ENCODE data around the gene ENG.

ENG gene

GRCh38 chr9:127786773-127787104 lies 67.7 kb downstream of the ENG start:
- Histone ChIP-seq H3K27me3 (ENCODE audit: insufficient read depth, low read length, poor library complexity) (no peaks in the 10 kb centered on the region), H4K20me1 (ENCODE audit: insufficient read depth, low read length) (peaks cover 41% of the 10 kb centered on the region), H3K9me3 (ENCODE audit: insufficient read depth, low read length, severe bottlenecking) (no peaks in the 10 kb centered on the region), H3K9ac (ENCODE audit: low read depth, low read length) (peak overlapping the region; percentile 94), H3K36me3 (ENCODE audit: insufficient read depth, low read length) (peaks cover 57% of the 10 kb centered on the region), H2AFZ (ENCODE audit: low read depth, low read length) (no peak overlapping the region), H3K4me2 (ENCODE audit: insufficient read depth, low read length) (peak overlapping the region; percentile 87), H3K79me2 (ENCODE audit: insufficient read depth, low read length) (peaks cover 50% of the 10 kb centered on the region), H3K4me3 (ENCODE audit: low read depth in 1 of 2, low read length in 2 of 2) (peak overlapping the region; percentile 98), H3K27ac (ENCODE audit: low read length) (peak overlapping the region; percentile 88), H3K4me1 (ENCODE audit: insufficient read depth, low read length) (peaks cover 40% of the 10 kb centered on the region)
- TF ChIP-seq EZH2 (IDR thresholded peaks at IDR 0.05; ENCODE audit: borderline replicate concordance, low read depth, low read length, severe bottlenecking) (no peak), CTCF (IDR thresholded peaks at IDR 0.05; ENCODE audit: borderline replicate concordance, extremely low read depth, low read length, poor library complexity, severe bottlenecking) (peak; percentile 64)
- DNase-seq (no peak), ATAC-seq (ENCODE audit: insufficient read depth, low read depth) (no peak)

- Histone ChIP-seq H3K36me3 (ENCODE audit: insufficient read depth, low read length) (peaks cover 54% of the 10 kb centered on the region), H3K79me2 (ENCODE audit: insufficient read depth, low read length) (peaks cover 55% of the 10 kb centered on the region), H3K27ac (ENCODE audit: low read length) (peak within 1 kb of the TSS; percentile 88), H3K9ac (ENCODE audit: low read depth, low read length) (peak within 1 kb of the TSS; percentile 94), H4K20me1 (ENCODE audit: insufficient read depth, low read length) (peaks cover 41% of the 10 kb centered on the region), H2AFZ (ENCODE audit: low read depth, low read length) (peak within 1 kb of the TSS; percentile 79), H3K4me3 (ENCODE audit: low read depth in 1 of 2, low read length in 2 of 2) (peak within 1 kb of the TSS; percentile 98), H3K27me3 (ENCODE audit: insufficient read depth, low read length, poor library complexity) (no peaks in the 10 kb centered on the region), H3K4me1 (ENCODE audit: insufficient read depth, low read length) (peaks cover 38% of the 10 kb centered on the region), H3K4me2 (ENCODE audit: insufficient read depth, low read length) (peak within 1 kb of the TSS; percentile 87), H3K9me3 (ENCODE audit: insufficient read depth, low read length, severe bottlenecking) (no peaks in the 10 kb centered on the region)
- DNase-seq: peak; percentile 92
- ATAC-seq (ENCODE audit: insufficient read depth, low read depth): peak; percentile 76
- TF ChIP-seq EZH2 (IDR thresholded peaks at IDR 0.05; ENCODE audit: borderline replicate concordance, low read depth, low read length, severe bottlenecking): no peak
- no peak for TF ChIP-seq CTCF (IDR thresholded peaks at IDR 0.05; ENCODE audit: borderline replicate concordance, extremely low read depth, low read length, poor library complexity, severe bottlenecking)
These were observed 68.3 kb downstream of the ENG start, which contains the start of gene CDK9 for GRCh38 chr9:127785933-127786772. CDK9 (plus strand) TSS chr9:127786034; CDS start chr9:127786149, 115 bp downstream.

- H3K9ac ChIP-seq (ENCODE audit: low read depth, low read length): peak overlapping the region; percentile 94
- peak overlapping the region; percentile 79 for H2AFZ ChIP-seq (ENCODE audit: low read depth, low read length)
- ATAC-seq (ENCODE audit: insufficient read depth, low read depth): peak; percentile 60
These were observed 69.2 kb downstream of the ENG start for GRCh38 chr9:127785023-127785932.

More at GRCh38 chr9:127785023-127785932, 69.2 kb downstream of the ENG start:
- H3K79me2 ChIP-seq (ENCODE audit: insufficient read depth, low read length): peaks cover 57% of the 10 kb centered on the region
- peaks cover 39% of the 10 kb centered on the region for H4K20me1 ChIP-seq (ENCODE audit: insufficient read depth, low read length)
- peak; percentile 90 for DNase-seq
- H3K36me3 ChIP-seq (ENCODE audit: insufficient read depth, low read length): peaks cover 47% of the 10 kb centered on the region
- no peaks in the 10 kb centered on the region for H3K27me3 ChIP-seq (ENCODE audit: insufficient read depth, low read length, poor library complexity)
- peaks cover 41% of the 10 kb centered on the region for H3K4me1 ChIP-seq (ENCODE audit: insufficient read depth, low read length)
- no peaks in the 10 kb centered on the region for H3K9me3 ChIP-seq (ENCODE audit: insufficient read depth, low read length, severe bottlenecking)
- peak overlapping the region; percentile 87 for H3K4me2 ChIP-seq (ENCODE audit: insufficient read depth, low read length)
- peak; percentile 78 for TF ChIP-seq CTCF (IDR thresholded peaks at IDR 0.05; ENCODE audit: borderline replicate concordance, extremely low read depth, low read length, poor library complexity, severe bottlenecking)
- no peak for TF ChIP-seq EZH2 (IDR thresholded peaks at IDR 0.05; ENCODE audit: borderline replicate concordance, low read depth, low read length, severe bottlenecking)
- H3K27ac ChIP-seq (ENCODE audit: low read length): peak overlapping the region; percentile 85
- peak overlapping the region; percentile 25 to 98; a peak in 3 of 4 replicates for H3K4me3 ChIP-seq (ENCODE audit: low read depth in 1 of 2, low read length in 2 of 2)

Measured in DND-41 (cell line).